IMR-90 (cell line): ENCODE measurements around the gene SOBP. TPM values are rescaled to one million over a fixed set of nuclear protein-coding genes. Genes with fewer than 3 reads are reported as not detected.

Source experiments
- ATAC-seq: fragments of 200-7000 bp; cut with Tn5 transposase; 2 replicates; pipeline ENCODE4 v1.9.1; 2020; ENCODE audit warnings: low read depth, mild to moderate bottlenecking, moderate library complexity
- BruUV-seq: library from RNA; stranded (reverse); fragments of 400-500 nt; replicated peaks from 2 replicates; lab custom pipeline; 2021; lab: Mats Ljungman, UMichigan
- CTCF ChIA-PET: fragments of 300-600 bp; formaldehyde crosslinking; extraction: SDS; loops from one replicate; lab custom pipeline; 2021; ENCODE audit warnings: antibody characterized with exemption; lab: Yijun Ruan, JAX
- POLR2A ChIA-PET: fragments of 300-600 bp; sonication (Branson Sonifier 250); formaldehyde crosslinking; loops from one replicate; lab custom pipeline; 2022; ENCODE audit warnings: antibody characterized with exemption; ENCODE audit not compliant: unreplicated experiment; lab: Charles Lee
- DNase-seq: peaks from one replicate; pipeline ENCODE4 v3.0.0; 2013
- H2AFZ ChIP-seq: replicated peaks from 2 replicates; pipeline ENCODE3; 2013; ENCODE audit warnings: low read length, mild to moderate bottlenecking; ENCODE audit not compliant: poor library complexity
- H2AK5ac ChIP-seq: 2 replicates; pipeline ENCODE4 v1.6.1; 2013; ENCODE audit warnings: low read depth, low read length, inconsistent platforms
- H2AK9ac ChIP-seq: replicated peaks from 2 replicates; pipeline ENCODE3; 2013; ENCODE audit warnings: mild to moderate bottlenecking, low read depth, low read length, moderate library complexity; ENCODE audit not compliant: poor library complexity
- H2BK120ac ChIP-seq: 2 replicates; pipeline ENCODE4 v1.6.1; 2013; ENCODE audit warnings: low read depth, low read length, inconsistent platforms
- H2BK15ac ChIP-seq: 3 replicates; pipeline ENCODE4 v1.6.1; 2013; ENCODE audit warnings: low read depth, low read length, inconsistent platforms
- H2BK20ac ChIP-seq: 2 replicates; pipeline ENCODE4 v1.6.1; 2013; ENCODE audit warnings: low read depth, mild to moderate bottlenecking, inconsistent platforms, low read length, moderate library complexity
- H2BK5ac ChIP-seq: 2 replicates; pipeline ENCODE4 v1.6.1; 2013; ENCODE audit warnings: mild to moderate bottlenecking, low read depth, low read length, inconsistent platforms; ENCODE audit not compliant: poor library complexity, severe bottlenecking
- H3K14ac ChIP-seq: replicated peaks from 2 replicates; pipeline ENCODE4 v1.6.1; 2013; ENCODE audit warnings: low read depth, low read length, inconsistent platforms
- H3K18ac ChIP-seq: 2 replicates; pipeline ENCODE4 v1.6.1; 2013; ENCODE audit warnings: low read depth, low read length, control low read depth
- H3K23ac ChIP-seq: 2 replicates; pipeline ENCODE4 v1.6.1; 2013; ENCODE audit warnings: low read depth, low read length, inconsistent platforms
- H3K27ac ChIP-seq: 2 replicates; pipeline ENCODE4 v1.5.1; 2013; ENCODE audit warnings: mild to moderate bottlenecking, control low read depth, low read length; ENCODE audit not compliant: insufficient read depth
- H3K27me3 ChIP-seq: 2 replicates; pipeline ENCODE4 v1.6.1; 2013; ENCODE audit warnings: low read length; ENCODE audit not compliant: control insufficient read depth, insufficient read depth
- H3K36me3 ChIP-seq: 2 replicates; pipeline ENCODE4 v1.6.1; 2013; ENCODE audit warnings: low read length, mixed read lengths; ENCODE audit not compliant: control insufficient read depth, insufficient read depth
- H3K4ac ChIP-seq: 2 replicates; pipeline ENCODE4 v1.6.1; 2013; ENCODE audit warnings: low read depth, low read length, inconsistent platforms
- H3K4me1 ChIP-seq: 2 replicates; pipeline ENCODE4 v1.6.1; 2013; ENCODE audit warnings: low read length, mixed read lengths; ENCODE audit not compliant: control insufficient read depth, insufficient read depth
- H3K4me2 ChIP-seq: 2 replicates; pipeline ENCODE4 v1.6.1; 2013; ENCODE audit warnings: low read depth, mild to moderate bottlenecking, control low read depth, low read length, moderate library complexity
- H3K4me3 ChIP-seq: 2 replicates; pipeline ENCODE4 v1.5.1; 2013; ENCODE audit warnings: low read depth, mild to moderate bottlenecking, control low read depth, low read length, moderate library complexity; ENCODE audit not compliant: insufficient read depth
- H3K56ac ChIP-seq: 2 replicates; pipeline ENCODE4 v1.6.1; 2013; ENCODE audit warnings: low read length, inconsistent platforms; ENCODE audit not compliant: insufficient read depth; ENCODE audit errors: extremely low read depth
- H3K79me1 ChIP-seq, 2 experiments: 2 replicates each; pipeline ENCODE4 v1.6.1; 2013; ENCODE audit warnings: low read length in 2 of 2, inconsistent platforms in 1 of 2, low read depth in 1 of 2
- H3K9ac ChIP-seq: 2 replicates; pipeline ENCODE4 v1.6.1; 2013; ENCODE audit warnings: low read depth, low read length, control low read depth
- H3K9me1 ChIP-seq: 2 replicates; pipeline ENCODE4 v1.6.1; 2013; ENCODE audit warnings: low read length, inconsistent platforms; ENCODE audit not compliant: insufficient read depth
- H3K9me3 ChIP-seq: 2 replicates; pipeline ENCODE4 v1.6.1; 2013; ENCODE audit warnings: low read length; ENCODE audit not compliant: control insufficient read depth, insufficient read depth
- H4K20me1 ChIP-seq: 2 replicates; pipeline ENCODE4 v1.6.1; 2013; ENCODE audit warnings: low read length, inconsistent platforms; ENCODE audit not compliant: insufficient read depth
- H4K5ac ChIP-seq: 2 replicates; pipeline ENCODE4 v1.6.1; 2013; ENCODE audit warnings: mild to moderate bottlenecking, low read depth, low read length, control low read depth
- H4K8ac ChIP-seq, 2 experiments: 2 replicates each; pipeline ENCODE4 v1.6.1; 2013; ENCODE audit warnings: low read depth in 2 of 2, low read length in 2 of 2, control low read depth in 1 of 2, inconsistent platforms in 1 of 2
- H4K91ac ChIP-seq: 2 replicates; pipeline ENCODE4 v1.6.1; 2013; ENCODE audit warnings: low read depth, low read length, inconsistent platforms; ENCODE audit not compliant: insufficient read depth
- BHLHE40 ChIP-seq: fragments of 150-350 bp; IDR thresholded peaks from 2 replicates; pipeline ENCODE4 v1.6.1; 2016; ENCODE audit warnings: mild to moderate bottlenecking, low read depth, low read length
- CEBPB ChIP-seq: IDR thresholded peaks from 2 replicates; pipeline ENCODE4 v1.6.1; 2012; ENCODE audit warnings: low read depth, low read length, improper control_type of control experiment
- CHD1 ChIP-seq: IDR thresholded peaks from 2 replicates; pipeline ENCODE4 v1.6.1; 2012; ENCODE audit warnings: low read depth, low read length, improper control_type of control experiment
- FOS ChIP-seq: fragments of 150-350 bp; IDR thresholded peaks from 2 replicates; pipeline ENCODE4 v1.6.1; 2016; ENCODE audit warnings: low read depth, low read length
- MAFK ChIP-seq: IDR thresholded peaks from 2 replicates; pipeline ENCODE4 v1.6.1; 2012; ENCODE audit warnings: low read depth, low read length, improper control_type of control experiment
- MAZ ChIP-seq: IDR thresholded peaks from 2 replicates; pipeline ENCODE4 v1.6.1; 2012; ENCODE audit warnings: low read depth, mild to moderate bottlenecking, low read length, improper control_type of control experiment, moderate library complexity, borderline replicate concordance
- MXI1 ChIP-seq: IDR thresholded peaks from 2 replicates; pipeline ENCODE4 v1.6.1; 2012; ENCODE audit warnings: low read depth, mild to moderate bottlenecking, low read length, moderate library complexity, borderline replicate concordance
- NFE2L2 ChIP-seq: fragments of 150-350 bp; IDR thresholded peaks from 2 replicates; pipeline ENCODE4 v1.6.1; 2016; ENCODE audit warnings: low read depth, mild to moderate bottlenecking, low read length
- POLR2A ChIP-seq: IDR thresholded peaks from 2 replicates; pipeline ENCODE4 v1.6.1; 2012; ENCODE audit warnings: mild to moderate bottlenecking, low read depth, low read length
- RAD21 ChIP-seq: IDR thresholded peaks from 2 replicates; pipeline ENCODE4 v1.6.1; 2012; ENCODE audit warnings: low read length, improper control_type of control experiment
- RCOR1 ChIP-seq: IDR thresholded peaks from 2 replicates; pipeline ENCODE4 v1.6.1; 2012; ENCODE audit warnings: mild to moderate bottlenecking, low read length, improper control_type of control experiment; ENCODE audit not compliant: insufficient replicate concordance
- RFX5 ChIP-seq: IDR thresholded peaks from 2 replicates; pipeline ENCODE4 v1.8.0; 2012; ENCODE audit warnings: low read depth, mild to moderate bottlenecking, low read length, moderate library complexity
- SMC3 ChIP-seq: fragments of 150-350 bp; IDR thresholded peaks from 2 replicates; pipeline ENCODE4 v1.6.1; 2016; ENCODE audit warnings: low read depth, mild to moderate bottlenecking, antibody characterized with exemption, low read length, moderate library complexity
- USF2 ChIP-seq: fragments of 150-350 bp; IDR thresholded peaks from 2 replicates; pipeline ENCODE4 v1.6.1; 2017; ENCODE audit warnings: mild to moderate bottlenecking, antibody characterized with exemption, low read length, low read depth
- WGBS, 2 experiments: methylation state at CpG; one replicate each; pipeline versions ENCODE4 v1.1.5 to v1.1.7; 2013; ENCODE audit warnings: missing lambda C conversion rate in 2 of 2; ENCODE audit not compliant: insufficient read length in 1 of 2; ENCODE audit errors: extremely low coverage in 2 of 2; 5-methylcytosine and 5-hydroxymethylcytosine counted together
- dilution Hi-C: fragments of 300-500 bp; cut with HindIII; formaldehyde crosslinking; loops from one replicate; pipeline ENCODE4 v1.14.3; 2018; ENCODE audit warnings: low sequenced_read_pairs; ENCODE audit not compliant: unreplicated experiment
- in situ Hi-C: fragments of 300-500 bp; cut with MboI; formaldehyde crosslinking; loops from 3 replicates; pipeline ENCODE4 v1.14.3; 2019; ENCODE audit warnings: low sequenced_read_pairs, inconsistent platforms, mixed read lengths
- intact Hi-C: fragments of 100-400 bp; cut with micrococcal nuclease; formaldehyde crosslinking; loops from 2 replicates; pipeline ENCODE4 v1.10.0; 2022
- polyA plus RNA-seq, 3 experiments: library from polyadenylated mRNA; depleted of rRNA; stranded (reverse); fragments of >200 nt; gene quantifications; 2 replicates each; pipeline ENCODE4 v1.2.3, GENCODE V29; 2012; ENCODE audit warnings: low replicate concordance in 1 of 3
- total RNA-seq: library from RNA; depleted of rRNA; stranded (reverse); fragments of >200 nt; gene quantifications from 2 replicates; pipeline ENCODE4 v1.2.3, GENCODE V29; 2012
- TF ChIP-seq, protein P1 (sequence below): fragments of 150-350 bp; IDR thresholded peaks from 2 replicates; pipeline ENCODE4 v1.6.1; 2016; ENCODE audit warnings: low read depth, mild to moderate bottlenecking, low read length, moderate library complexity, borderline replicate concordance
- TF ChIP-seq, protein P2 (sequence below): conservative IDR thresholded peaks from 2 replicates; pipeline ENCODE4 v1.5.1; 2012; ENCODE audit warnings: mild to moderate bottlenecking, low read depth, low read length, improper control_type of control experiment

The SOBP gene
- total and polyA plus RNA-seq, 2 of the 4 experiments (the other 2 are of a cell fraction), result 0.60 to 0.72 TPM

- TF ChIP-seq BHLHE40 (no peak), POLR2A (no peak), FOS (no peak), NFE2L2 (no peak), RCOR1 (no peak), MXI1 (no peak), USF2 (no peak), MAZ (no peak), CEBPB (no peak), CHD1 (no peak), SMC3 (no peak), MAFK (no peak), RFX5 (no peak), RAD21 (no peak)
- TF ChIP-seq, protein P1, sequence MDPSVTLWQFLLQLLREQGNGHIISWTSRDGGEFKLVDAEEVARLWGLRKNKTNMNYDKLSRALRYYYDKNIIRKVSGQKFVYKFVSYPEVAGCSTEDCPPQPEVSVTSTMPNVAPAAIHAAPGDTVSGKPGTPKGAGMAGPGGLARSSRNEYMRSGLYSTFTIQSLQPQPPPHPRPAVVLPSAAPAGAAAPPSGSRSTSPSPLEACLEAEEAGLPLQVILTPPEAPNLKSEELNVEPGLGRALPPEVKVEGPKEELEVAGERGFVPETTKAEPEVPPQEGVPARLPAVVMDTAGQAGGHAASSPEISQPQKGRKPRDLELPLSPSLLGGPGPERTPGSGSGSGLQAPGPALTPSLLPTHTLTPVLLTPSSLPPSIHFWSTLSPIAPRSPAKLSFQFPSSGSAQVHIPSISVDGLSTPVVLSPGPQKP, result no peak
- TF ChIP-seq, protein P2, sequence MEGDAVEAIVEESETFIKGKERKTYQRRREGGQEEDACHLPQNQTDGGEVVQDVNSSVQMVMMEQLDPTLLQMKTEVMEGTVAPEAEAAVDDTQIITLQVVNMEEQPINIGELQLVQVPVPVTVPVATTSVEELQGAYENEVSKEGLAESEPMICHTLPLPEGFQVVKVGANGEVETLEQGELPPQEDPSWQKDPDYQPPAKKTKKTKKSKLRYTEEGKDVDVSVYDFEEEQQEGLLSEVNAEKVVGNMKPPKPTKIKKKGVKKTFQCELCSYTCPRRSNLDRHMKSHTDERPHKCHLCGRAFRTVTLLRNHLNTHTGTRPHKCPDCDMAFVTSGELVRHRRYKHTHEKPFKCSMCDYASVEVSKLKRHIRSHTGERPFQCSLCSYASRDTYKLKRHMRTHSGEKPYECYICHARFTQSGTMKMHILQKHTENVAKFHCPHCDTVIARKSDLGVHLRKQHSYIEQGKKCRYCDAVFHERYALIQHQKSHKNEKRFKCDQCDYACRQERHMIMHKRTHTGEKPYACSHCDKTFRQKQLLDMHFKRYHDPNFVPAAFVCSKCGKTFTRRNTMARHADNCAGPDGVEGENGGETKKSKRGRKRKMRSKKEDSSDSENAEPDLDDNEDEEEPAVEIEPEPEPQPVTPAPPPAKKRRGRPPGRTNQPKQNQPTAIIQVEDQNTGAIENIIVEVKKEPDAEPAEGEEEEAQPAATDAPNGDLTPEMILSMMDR, result no peak
- no peaks in the 10 kb centered on the region for H3K9me3 ChIP-seq
- H2BK120ac ChIP-seq, result no peak overlapping the region
- no peak overlapping the region for H3K27ac ChIP-seq
- H4K8ac ChIP-seq, result no peak overlapping the region
- H3K4ac ChIP-seq, result no peak overlapping the region
- POLR2A ChIA-PET, result no interaction called here
- no peaks in the 10 kb centered on the region; the same call in 1 of the 2 replicates for H3K9me1 ChIP-seq
- no peak overlapping the region for H2AK5ac ChIP-seq
- no peaks in the 10 kb centered on the region for H3K79me1 ChIP-seq
- no peak overlapping the region for H3K4me3 ChIP-seq
- in situ Hi-C loops (no loop called here), intact Hi-C loops (no loop called here), dilution Hi-C loops (no loop called here)
- no peak overlapping the region for H3K14ac ChIP-seq
- WGBS, 2 experiments, result no CpG with 5 or more reads among the region's 6 CpGs
- no peak overlapping the region for H3K56ac ChIP-seq
- no peaks in the 10 kb centered on the region for H4K20me1 ChIP-seq
- no peak overlapping the region for H2BK15ac ChIP-seq
- H4K5ac ChIP-seq, result no peak overlapping the region
- H3K4me2 ChIP-seq, result no peak overlapping the region
- DNase-seq, result peak; percentile 35
- H3K18ac ChIP-seq, result no peak overlapping the region
- no peaks in the 10 kb centered on the region for H3K27me3 ChIP-seq
- no peak overlapping the region for H2AK9ac ChIP-seq
- H3K9ac ChIP-seq, result no peak overlapping the region
- ATAC-seq, result peak; percentile 57
- H3K23ac ChIP-seq, result no peak overlapping the region
- no peak overlapping the region for H2BK20ac ChIP-seq
- BruUV-seq, result no TSS peak
- no peak overlapping the region for H2AFZ ChIP-seq
- no peak overlapping the region for H4K91ac ChIP-seq
- peaks cover 2% of the 10 kb centered on the region; the same call in 1 of the 2 replicates for H3K4me1 ChIP-seq
- no peak overlapping the region for H2BK5ac ChIP-seq
- CTCF ChIA-PET, result interaction anchor here (0.6 kb wide), 1 partner anchor 9 kb away, joined by 3 read pairs; no protein-coding TSS in a partner anchor
- H3K36me3 ChIP-seq, result peaks cover 4% of the 10 kb centered on the region; the same call in 1 of the 2 replicates
Observed at GRCh38 chr6:107629548-107630129, 139.7 kb downstream of the SOBP start.
